Ovary (tissue), 9 donors: ENCODE results near the gene ISCU. TPM values are rescaled to one million over a fixed set of nuclear protein-coding genes. Genes with fewer than 3 reads are reported as not detected.

Source experiments
- DNase-seq, 5 donors: peaks; one replicate each; pipeline ENCODE4 v3.0.0-alpha.2; 2019 to 2020
- H3K27ac ChIP-seq, 2 donors: fragments of 200-600 bp; one replicate each; pipeline versions ENCODE4 v1.5.1 to v1.8.0; 2019 to 2022
- H3K27me3 ChIP-seq: fragments of 200-600 bp; one replicate; pipeline ENCODE4 v1.8.0; 2022
- H3K36me3 ChIP-seq: fragments of 200-600 bp; sonication (generic); one replicate; pipeline ENCODE4 v1.5.1; 2019
- H3K4me1 ChIP-seq: one replicate; pipeline ENCODE4 v1.8.1; 2013; ENCODE audit warnings: mild to moderate bottlenecking, moderate library complexity; ENCODE audit not compliant: insufficient read depth
- H3K4me3 ChIP-seq: fragments of 200-600 bp; sonication (generic); one replicate; pipeline ENCODE4 v1.5.1; 2017
- H3K9me3 ChIP-seq, 2 donors: fragments of 200-600 bp in 1 of 2; sonication (generic) in 1 of 2; one replicate each; pipeline versions ENCODE4 v1.5.1 to v1.8.1; 2013 to 2019; ENCODE audit warnings: mild to moderate bottlenecking in 1 of 2, moderate library complexity in 1 of 2
- CTCF ChIP-seq, 3 donors: fragments of 450-650 bp in 2 of 3; fragments of 200-600 bp in 1 of 3; IDR thresholded peaks; one replicate each; pipeline versions ENCODE4 v1.5.1 to v1.8.0; 2016 to 2022; ENCODE audit warnings: antibody characterized with exemption in 3 of 3, mild to moderate bottlenecking in 1 of 3
- EP300 ChIP-seq: sonication (generic); formaldehyde crosslinking; IDR thresholded peaks from one replicate; pipeline ENCODE4 v1.6.1; 2017; ENCODE audit warnings: antibody characterized with exemption
- POLR2A ChIP-seq: fragments of 450-650 bp; IDR thresholded peaks from one replicate; pipeline ENCODE4 v1.6.1; 2017; ENCODE audit warnings: antibody characterized with exemption, mild to moderate bottlenecking, moderate library complexity
- WGBS, 3 donors: extraction: QIAGEN DNeasy Blood & Tissue Kit in 1 of 3; methylation state at CpG; one replicate each; pipeline versions ENCODE4 v1.1.5 to v1.1.7; 2013 to 2017; 5-methylcytosine and 5-hydroxymethylcytosine counted together
- intact Hi-C, 4 donors: fragments of 100-400 bp; cut with DNase I; formaldehyde crosslinking; loops; one replicate each; pipeline versions ENCODE4 v1.11.0 to v1.15.1; 2022 to 2023
- polyA plus RNA-seq, 2 donors: library from polyadenylated mRNA; stranded (reverse); fragments of 200-250 nt in 1 of 2; fragments of 350-450 nt in 1 of 2; fragmentation: Illumina TruSeq in 1 of 2; extraction: RNeasy Lipid Tissue Mini Kit (QIAGEN cat#74804) in 1 of 2; gene quantifications; one replicate each; pipeline ENCODE4 v1.2.3, GENCODE V29; 2013 to 2014
- total RNA-seq, 7 donors: library from RNA; depleted of rRNA in 2 of 7; stranded (reverse); fragments of >200 nt in 2 of 7; fragmentation: NEBNext Ultra II Directional in 3 of 7; extraction: Animal tissue kit (Norgen Biotek cat#: 25700) in 3 of 7; gene quantifications; one replicate each; pipeline versions ENCODE4 v1.1.0 to v1.2.4, GENCODE V29; 2016 to 2023
- donor health status: DM: no; HTN: no; CAD: no; lungs with moderate emphysema.
- donor health status: DM: no; HTN: no; CAD: no.
- donor health status: Bipolar disorder and iron deficiency.
- donor health status: DM: yes; HTN: yes; CAD: no.
- donor health status: DM: no; HTN: no; CAD: no.
- donor health status: DM: yes; HTN: yes; CAD: no.

Gene ISCU
- total and polyA plus RNA-seq, 9 donors, result 110 to 298 (median 169) TPM

DNA sequence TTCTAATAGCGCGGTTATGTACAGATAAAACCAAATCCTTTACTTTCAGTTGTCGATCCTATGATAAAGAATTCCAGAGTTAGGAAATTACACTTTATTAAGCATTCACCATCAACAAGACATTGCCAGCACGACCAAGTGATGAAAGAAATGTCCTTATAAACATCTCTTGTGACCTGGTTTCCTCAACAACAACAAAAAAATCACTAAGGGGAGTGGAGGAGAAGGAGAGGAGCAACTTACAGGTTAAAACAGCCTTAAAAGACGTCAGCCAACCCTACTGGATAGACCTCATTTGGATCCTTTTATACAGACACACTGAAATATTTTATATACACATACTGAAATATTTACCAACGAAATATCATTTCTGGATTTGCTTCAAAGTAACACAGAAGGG, 24.2 kb upstream of the ISCU start:
- Histone ChIP-seq H3K27ac (no peak overlapping the region), H3K27me3 (no peaks in the 10 kb centered on the region), H3K4me1 (no peaks in the 10 kb centered on the region), H3K9me3 (no peaks in the 10 kb centered on the region), H3K4me3 (no peak overlapping the region), H3K36me3 (no peaks in the 10 kb centered on the region)
- WGBS, 3 donors, result 73 to 79% (median 74%) methylated on average over 6 of the region's 6 CpGs
- intact Hi-C loops, result no loop called here
- TF ChIP-seq CTCF (IDR thresholded peaks at IDR 0.05) (no peak), POLR2A (no peak), EP300 (no peak)
- no peak for DNase-seq

GRCh38 chr12:108538616-108539195, 23.7 kb upstream of the ISCU start:
- no peak overlapping the region for H3K4me3 ChIP-seq
- no peaks in the 10 kb centered on the region for H3K27me3 ChIP-seq
- no peak overlapping the region for H3K27ac ChIP-seq
- H3K4me1 ChIP-seq, result no peaks in the 10 kb centered on the region
- TF ChIP-seq CTCF (IDR thresholded peaks at IDR 0.05) (no peak), EP300 (no peak), POLR2A (no peak)
- intact Hi-C loops, result no loop called here
- H3K9me3 ChIP-seq, result no peaks in the 10 kb centered on the region
- no peak for DNase-seq
- WGBS, 3 donors, result 91 to 93% (median 93%) methylated on average over 10 of the region's 10 CpGs
- H3K36me3 ChIP-seq, result no peaks in the 10 kb centered on the region

- H3K27ac ChIP-seq, result no peak overlapping the region
- no peak for DNase-seq
- H3K9me3 ChIP-seq, result no peaks in the 10 kb centered on the region
- H3K4me1 ChIP-seq, result no peaks in the 10 kb centered on the region
- no peak for TF ChIP-seq EP300
- WGBS, 3 donors, result 51 to 67% (median 65%) methylated on average over 4 of the region's 4 CpGs
- intact Hi-C loops, result no loop called here
- H3K36me3 ChIP-seq, result no peaks in the 10 kb centered on the region
- H3K27me3 ChIP-seq, result no peaks in the 10 kb centered on the region
- no peak overlapping the region for H3K4me3 ChIP-seq
These were observed 20.1 kb upstream of the ISCU start for GRCh38 chr12:108542320-108542719.

- H3K27ac ChIP-seq, result no peak overlapping the region
- no peaks in the 10 kb centered on the region for H3K9me3 ChIP-seq
- H3K36me3 ChIP-seq, result no peaks in the 10 kb centered on the region
- TF ChIP-seq POLR2A (no peak), CTCF (IDR thresholded peaks at IDR 0.05) (no peak), EP300 (no peak)
- no peaks in the 10 kb centered on the region for H3K4me1 ChIP-seq
- no peaks in the 10 kb centered on the region for H3K27me3 ChIP-seq
- intact Hi-C loops, result no loop called here
- WGBS, 3 donors, result 92 to 96% (median 93%) methylated on average over 3 of the region's 3 CpGs
- no peak overlapping the region for H3K4me3 ChIP-seq
- no peak for DNase-seq
These were observed 18.7 kb upstream of the ISCU start for GRCh38 chr12:108543652-108544051.

GRCh38 chr12:108547686-108548085, 14.7 kb upstream of the ISCU start:
- TF ChIP-seq CTCF (IDR thresholded peaks at IDR 0.05) (no peak), EP300 (no peak), POLR2A (no peak)
- H3K27me3 ChIP-seq, result no peaks in the 10 kb centered on the region
- WGBS, 3 donors, result 74 to 84% (median 80%) methylated on average over 9 of the region's 9 CpGs
- intact Hi-C loops, result no loop called here
- no peaks in the 10 kb centered on the region for H3K9me3 ChIP-seq
- no peak overlapping the region for H3K4me3 ChIP-seq
- peaks cover 2% of the 10 kb centered on the region for H3K4me1 ChIP-seq
- H3K27ac ChIP-seq, result no peak overlapping the region
- no peak for DNase-seq
- no peaks in the 10 kb centered on the region for H3K36me3 ChIP-seq
